HG02571 (cell line): ENCODE data around the gene GRM1.
"Not testable (repeated sequence)": the region's sequence is repeated elsewhere in the genome, so short reads cannot be mapped to it uniquely, and the experiment has no call there.

Experiments
- ATAC-seq: cut with Tn5 transposase; IDR thresholded peaks from one replicate; pipeline ENCODE4 v1.9.1; 2021; ENCODE audit warnings: mild to moderate bottlenecking, moderate library complexity; ENCODE audit not compliant: unreplicated experiment

The GRM1 gene

GRCh38 chr6:146267946-146268345 is 239.1 kb downstream of the GRM1 start:
- ATAC-seq = no peak

DNA sequence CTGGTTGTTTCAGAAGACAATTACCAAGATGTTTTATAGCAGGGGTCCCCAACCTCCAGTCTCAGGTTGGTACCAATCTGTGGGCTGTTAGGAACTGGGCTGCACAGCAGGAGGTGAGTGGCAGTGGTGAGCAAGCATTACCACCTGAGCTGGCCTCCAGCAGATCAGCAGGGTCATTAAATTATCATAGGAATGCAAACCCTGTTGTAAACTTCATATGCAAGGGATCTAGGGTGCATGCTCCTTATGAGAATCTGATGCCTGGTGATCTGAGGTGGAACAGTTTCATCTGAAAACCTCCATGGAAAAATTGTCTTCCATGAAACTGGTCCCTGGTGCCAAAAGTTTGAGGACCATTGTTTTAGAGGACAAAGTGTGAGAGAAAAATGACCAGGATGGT is 240.6 kb downstream of the GRM1 start:
- ATAC-seq = no peak

GRCh38 chr6:146271163-146271562 is 242.3 kb downstream of the GRM1 start:
- ATAC-seq = not testable (repeated sequence)

DNA sequence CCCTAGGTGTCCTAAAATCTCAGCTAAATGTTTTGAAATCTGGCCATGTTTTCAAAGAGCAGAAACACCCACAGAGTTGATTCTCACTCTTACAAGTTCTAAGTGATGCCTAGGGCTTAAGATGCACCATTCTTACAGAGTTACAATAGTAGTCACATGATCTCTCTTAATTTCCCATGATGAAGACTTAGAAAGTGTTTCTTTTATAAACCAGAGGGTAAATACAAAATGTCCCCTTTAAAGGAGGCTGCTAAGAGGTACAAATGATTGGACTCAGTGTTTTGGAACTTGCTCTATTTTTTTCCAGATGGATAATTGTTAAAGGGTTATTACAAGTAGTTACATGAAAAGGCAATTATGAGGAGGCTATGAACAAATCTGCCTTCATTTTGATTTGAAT is 244.6 kb downstream of the GRM1 start:
- ATAC-seq = no peak

GRCh38 chr6:146277142-146277541 is 248.3 kb downstream of the GRM1 start:
- ATAC-seq = no peak

DNA sequence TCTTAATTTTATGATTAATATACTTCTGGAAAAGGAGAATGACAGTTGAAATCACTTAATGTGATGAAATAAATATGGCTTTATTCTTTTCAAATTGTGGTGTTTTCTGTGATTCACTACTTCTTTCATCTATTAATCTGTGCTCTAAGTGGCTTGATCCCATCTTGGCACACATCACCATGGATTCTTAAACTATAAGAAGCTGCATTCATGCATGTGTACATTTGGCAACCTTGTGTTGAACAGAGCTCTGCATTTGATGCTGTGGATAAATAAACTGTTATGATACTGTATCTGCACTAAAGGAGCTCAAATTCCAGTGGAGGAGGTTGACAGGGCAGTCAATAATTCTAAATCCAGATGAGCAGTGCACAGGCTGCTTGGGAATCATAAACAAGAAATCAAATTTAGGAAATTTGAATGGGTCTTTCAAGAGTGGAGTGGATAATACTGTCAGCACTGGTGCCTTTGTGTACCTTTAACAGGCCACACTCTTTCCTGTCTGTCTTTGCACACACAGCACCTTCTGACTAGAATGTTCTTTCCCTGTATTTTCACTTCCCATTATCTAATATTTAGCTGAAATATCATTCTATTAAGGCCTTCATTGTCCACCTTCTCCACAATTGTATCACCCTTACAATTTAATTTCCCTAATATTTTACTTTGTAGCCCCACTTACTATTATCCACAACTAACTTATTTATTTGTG is 252.9 kb downstream of the GRM1 start:
- ATAC-seq = no peak

- ATAC-seq = no peak
Observed at GRCh38 chr6:146282837-146283236, 254.0 kb downstream of the GRM1 start.

GRCh38 chr6:146284311-146284710 is 255.4 kb downstream of the GRM1 start:
- no peak for ATAC-seq

- no peak for ATAC-seq
Observed at GRCh38 chr6:146286961-146287360, 258.1 kb downstream of the GRM1 start.

DNA sequence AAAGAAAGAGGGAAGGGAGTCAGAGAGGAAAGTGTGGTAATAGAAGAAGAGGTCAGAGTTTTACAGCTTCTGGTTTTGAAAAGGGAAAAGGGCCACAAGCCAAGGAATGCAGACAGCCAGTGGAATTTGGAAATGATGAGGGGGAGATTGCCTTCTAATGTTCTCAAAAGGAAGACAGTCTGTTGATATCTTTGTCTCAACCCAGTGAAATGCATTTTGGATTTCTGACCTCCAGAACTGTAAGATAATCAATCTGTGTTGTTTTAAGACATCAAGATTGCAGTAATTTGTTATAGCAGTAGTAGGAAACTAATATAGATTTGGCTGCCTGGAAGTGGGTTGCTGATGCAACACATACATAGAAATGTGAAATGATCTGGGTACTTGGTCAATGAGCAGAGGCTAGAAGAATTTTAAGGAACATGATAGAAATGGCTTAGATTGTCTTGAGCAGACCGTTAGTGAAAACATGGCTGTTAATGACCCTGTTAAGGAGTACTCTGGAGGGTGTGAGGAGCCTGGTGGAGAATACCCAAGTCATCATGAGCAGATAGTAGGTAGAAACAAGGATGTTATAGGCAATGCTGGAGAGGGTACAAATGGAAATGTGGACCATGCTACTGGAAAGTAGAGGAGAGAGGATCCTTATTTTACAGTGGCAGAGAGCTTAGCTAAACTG is 259.0 kb downstream of the GRM1 start:
- no peak for ATAC-seq

GRCh38 chr6:146289816-146290588 is 261.1 kb downstream of the GRM1 start:
- no peak for ATAC-seq

- no peak for ATAC-seq
Observed at GRCh38 chr6:146290589-146290901, 261.7 kb downstream of the GRM1 start.

DNA sequence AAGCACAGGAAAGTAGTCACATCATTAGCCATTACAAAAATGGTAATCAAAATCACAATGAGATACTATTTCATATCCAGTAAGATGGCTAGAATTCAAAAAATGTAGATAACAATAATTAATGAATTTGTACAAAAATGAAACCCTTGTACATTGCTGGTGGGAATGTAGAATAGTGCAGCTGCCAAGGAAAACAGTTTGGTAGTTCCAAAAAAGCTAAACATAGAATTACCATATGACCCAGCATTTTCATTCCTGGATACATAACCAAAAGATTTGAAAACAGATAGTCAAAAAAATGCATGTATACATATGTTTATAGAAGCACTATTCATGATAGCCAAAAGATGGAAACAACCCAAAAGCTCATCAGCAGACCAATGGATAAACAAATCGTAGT is 263.6 kb downstream of the GRM1 start:
- no peak for ATAC-seq

DNA sequence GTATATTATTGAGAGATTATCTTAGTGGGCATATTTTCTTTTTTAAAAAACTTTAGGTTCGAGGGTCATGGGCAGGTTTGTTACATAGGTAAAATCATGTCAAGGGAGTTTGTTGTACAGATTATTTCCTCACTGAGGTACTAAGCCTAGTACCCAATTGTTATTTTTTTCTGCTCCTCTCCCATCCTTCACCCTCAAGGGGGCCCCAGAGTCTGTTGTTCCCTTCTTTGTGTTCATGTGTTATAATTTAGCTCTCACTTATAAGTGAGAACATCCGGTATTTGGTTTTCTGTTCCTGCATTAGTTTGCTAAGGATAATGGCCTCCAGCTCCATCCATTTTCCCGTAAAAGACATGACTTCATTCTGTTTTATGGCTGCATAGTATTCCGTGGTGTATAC is 266.8 kb downstream of the GRM1 start:
- no peak for ATAC-seq

- no peak for ATAC-seq
Observed at GRCh38 chr6:146297815-146298214, 269.0 kb downstream of the GRM1 start.

DNA sequence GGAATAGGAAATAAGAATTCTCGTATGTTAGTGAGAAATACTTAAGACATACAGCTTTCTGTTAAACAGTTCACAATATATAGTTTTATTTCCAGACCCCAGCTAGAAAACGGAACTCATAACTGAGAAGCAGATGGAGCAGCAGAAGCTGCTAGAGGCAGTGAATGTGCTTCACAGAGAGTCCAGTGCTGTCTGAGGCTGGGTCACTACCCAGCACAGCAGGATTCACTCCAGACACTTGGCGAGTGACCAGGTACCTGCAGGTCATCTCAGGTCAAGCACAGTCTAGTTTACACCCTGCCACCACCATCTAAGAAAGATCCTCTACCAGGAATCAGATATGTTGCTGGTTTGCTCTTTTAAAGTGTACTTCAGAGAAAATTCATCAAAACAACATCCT is 271.7 kb downstream of the GRM1 start:
- ATAC-seq = no peak

GRCh38 chr6:146301764-146302163 is 272.9 kb downstream of the GRM1 start:
- no peak for ATAC-seq

DNA sequence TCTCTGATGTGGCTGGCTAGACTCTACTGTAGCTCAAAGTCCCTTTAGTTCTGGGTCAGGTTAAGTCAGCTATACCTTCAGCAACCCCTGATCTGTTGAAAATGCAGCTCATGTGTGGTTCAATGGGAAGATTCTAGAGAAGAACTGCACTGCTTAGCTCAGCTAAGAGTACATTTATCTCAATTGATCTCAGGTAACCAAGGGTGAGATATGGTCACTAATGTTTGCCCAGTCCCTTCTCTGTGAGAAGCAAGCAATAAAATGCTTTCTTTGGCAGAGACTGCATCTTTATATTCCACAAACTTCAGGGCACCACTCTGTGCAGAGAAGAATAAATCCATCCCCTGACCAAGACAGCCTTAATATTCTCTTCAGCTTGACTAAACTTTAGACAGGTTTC is 274.1 kb downstream of the GRM1 start:
- no peak for ATAC-seq

- no peak for ATAC-seq
Observed at GRCh38 chr6:146304181-146304580, 275.3 kb downstream of the GRM1 start.

DNA sequence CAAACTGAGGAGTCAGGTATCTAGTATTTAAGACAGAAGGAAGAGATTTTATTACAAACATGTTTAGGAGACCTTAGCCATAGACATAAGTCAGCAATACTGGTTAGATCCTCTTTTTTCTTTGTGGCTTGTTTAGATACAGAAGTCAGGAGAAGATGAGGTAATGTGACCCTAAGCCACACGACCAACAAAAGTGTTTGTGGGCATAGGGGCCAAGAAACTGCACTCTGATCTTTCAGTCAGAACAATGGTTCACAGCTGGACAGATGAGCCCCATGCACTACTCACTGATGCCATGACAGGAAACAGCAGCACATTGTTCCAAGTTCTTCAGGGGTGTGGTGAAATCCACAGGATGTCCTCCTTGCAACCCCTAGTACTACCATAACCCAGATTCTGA is 276.2 kb downstream of the GRM1 start:
- ATAC-seq = no peak

- no peak for ATAC-seq
Observed at GRCh38 chr6:146305951-146306350, 277.1 kb downstream of the GRM1 start.

DNA sequence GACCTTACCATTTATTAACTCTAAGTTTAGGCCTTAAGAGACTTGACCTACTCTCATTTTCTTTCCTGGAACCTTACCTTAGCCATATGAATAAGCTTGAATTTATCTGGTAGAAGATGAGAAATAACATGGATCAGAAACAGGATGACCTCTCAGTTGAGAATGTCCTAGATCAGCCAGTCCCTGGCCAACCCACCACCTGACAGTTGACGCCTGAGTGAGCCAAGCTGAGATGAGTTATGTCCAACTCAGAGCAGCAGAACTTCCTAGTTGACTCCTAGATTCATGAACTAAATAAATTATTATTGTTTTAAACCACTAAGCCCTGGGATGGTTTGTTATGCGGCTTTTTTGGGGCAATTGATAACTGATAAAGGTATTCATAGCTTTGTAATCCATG is 281.8 kb downstream of the GRM1 start:
- ATAC-seq = no peak
